Forelimb muscle (tissue), 1 donor: ENCODE data around the gene TGIF2LY. TPM values are rescaled to one million over a fixed set of nuclear protein-coding genes. Genes with fewer than 3 reads are reported as not detected.
"Not testable (repeated sequence)": the region's sequence is repeated elsewhere in the genome, so short reads cannot be mapped to it uniquely, and the experiment has no call there.

Source experiments
- DNase-seq: peaks from one replicate; pipeline ENCODE4 v3.0.0-alpha.2; 2013; ENCODE audit warnings: low read depth
- polyA plus RNA-seq: library from polyadenylated mRNA; unstranded; fragments of 120-200 nt; gene quantifications from one replicate; pipeline ENCODE4 v1.2.1, GENCODE V29; 2013; ENCODE audit not compliant: insufficient read length

TGIF2LY gene
- polyA plus RNA-seq: not detected

DNA sequence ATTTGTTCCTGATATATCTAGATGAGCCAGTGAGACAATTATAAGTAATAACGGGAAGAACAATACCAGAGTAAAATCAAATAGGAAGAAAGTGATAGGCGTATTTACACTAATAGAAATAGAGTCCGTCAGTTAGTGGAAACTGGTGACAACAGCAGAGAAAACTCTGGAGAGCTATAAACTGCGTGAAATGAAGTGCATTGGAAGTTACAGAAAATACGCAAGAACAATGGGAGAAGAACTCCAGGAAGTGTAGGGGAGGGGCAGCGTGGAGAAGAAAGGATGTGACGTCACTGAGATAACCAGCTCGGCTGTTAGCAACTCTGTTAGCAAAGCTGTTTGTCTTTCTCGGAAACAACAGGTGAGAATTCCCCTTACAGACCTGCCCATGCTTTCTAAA is at the start of gene TGIF2LY:
Gene TGIF2LY, plus strand, starts transcription at position 301 of the 400 bp plus-strand sequence. CDS start 178 bp downstream, outside the sequence.
- not testable (repeated sequence) for DNase-seq
